HG02588 (cell line): ENCODE data around the gene ASAP2.
A peak's percentile ranks its signal among the peaks of the same experiment; 100 is the strongest.

ENCODE experiments used
- ATAC-seq: cut with Tn5 transposase; IDR thresholded peaks from one replicate; pipeline ENCODE4 v1.9.1; 2021; ENCODE audit warnings: mild to moderate bottlenecking, moderate library complexity; ENCODE audit not compliant: unreplicated experiment

Gene ASAP2

GRCh38 chr2:9179572-9180201 lies 26.9 kb upstream of the ASAP2 start:
- ATAC-seq, result no peak

GRCh38 chr2:9184361-9184760 lies 22.3 kb upstream of the ASAP2 start:
- ATAC-seq, result no peak

GRCh38 chr2:9187620-9188214 lies 18.9 kb upstream of the ASAP2 start:
- ATAC-seq, result no peak

- no peak for ATAC-seq
These were observed 17.8 kb upstream of the ASAP2 start for GRCh38 chr2:9188823-9189222.

GRCh38 chr2:9189901-9190300 lies 16.7 kb upstream of the ASAP2 start:
- no peak for ATAC-seq

GRCh38 chr2:9191041-9191481 lies 15.6 kb upstream of the ASAP2 start:
- no peak for ATAC-seq

- ATAC-seq, result no peak
These were observed 13.9 kb upstream of the ASAP2 start for GRCh38 chr2:9192712-9193111.

- ATAC-seq, result no peak
These were observed 12.3 kb upstream of the ASAP2 start for GRCh38 chr2:9194352-9194751.

GRCh38 chr2:9196637-9197036 lies 10.0 kb upstream of the ASAP2 start:
- no peak for ATAC-seq

- ATAC-seq, result no peak
These were observed 8.7 kb upstream of the ASAP2 start for GRCh38 chr2:9197916-9198315.

- no peak for ATAC-seq
These were observed 6.6 kb upstream of the ASAP2 start for GRCh38 chr2:9199716-9200632.

GRCh38 chr2:9200633-9201015 lies 6.0 kb upstream of the ASAP2 start:
- ATAC-seq, result no peak

GRCh38 chr2:9201185-9201891 lies 5.3 kb upstream of the ASAP2 start:
- ATAC-seq, result no peak

GRCh38 chr2:9203006-9203405 lies 3.6 kb upstream of the ASAP2 start:
- ATAC-seq, result no peak

- no peak for ATAC-seq
These were observed 2.7 kb upstream of the ASAP2 start for GRCh38 chr2:9203876-9204275.

- no peak for ATAC-seq
These were observed 1.7 kb upstream of the ASAP2 start for GRCh38 chr2:9204939-9205338.

- ATAC-seq, result no peak
These were observed 1.1 kb upstream of the ASAP2 start for GRCh38 chr2:9205486-9205885.

GRCh38 chr2:9206991-9207640 lies 504 bp downstream of the ASAP2 start:
- ATAC-seq, result peak; percentile 35

GRCh38 chr2:9207641-9208311 lies 1.2 kb downstream of the ASAP2 start:
- ATAC-seq, result no peak

GRCh38 chr2:9208875-9209274 lies 2.3 kb downstream of the ASAP2 start:
- no peak for ATAC-seq
